SH-SY5Y (cell line): ENCODE measurements around the gene SDK1.

Experiments
- GATA2 ChIP-seq: IDR thresholded peaks from 2 replicates; pipeline ENCODE4 v1.6.1; 2011; ENCODE audit warnings: mild to moderate bottlenecking, low read depth, low read length
- GATA3 ChIP-seq: IDR thresholded peaks from 2 replicates; pipeline ENCODE4 v1.6.1; 2011; ENCODE audit warnings: low read depth, mild to moderate bottlenecking, low read length, moderate library complexity

DNA sequence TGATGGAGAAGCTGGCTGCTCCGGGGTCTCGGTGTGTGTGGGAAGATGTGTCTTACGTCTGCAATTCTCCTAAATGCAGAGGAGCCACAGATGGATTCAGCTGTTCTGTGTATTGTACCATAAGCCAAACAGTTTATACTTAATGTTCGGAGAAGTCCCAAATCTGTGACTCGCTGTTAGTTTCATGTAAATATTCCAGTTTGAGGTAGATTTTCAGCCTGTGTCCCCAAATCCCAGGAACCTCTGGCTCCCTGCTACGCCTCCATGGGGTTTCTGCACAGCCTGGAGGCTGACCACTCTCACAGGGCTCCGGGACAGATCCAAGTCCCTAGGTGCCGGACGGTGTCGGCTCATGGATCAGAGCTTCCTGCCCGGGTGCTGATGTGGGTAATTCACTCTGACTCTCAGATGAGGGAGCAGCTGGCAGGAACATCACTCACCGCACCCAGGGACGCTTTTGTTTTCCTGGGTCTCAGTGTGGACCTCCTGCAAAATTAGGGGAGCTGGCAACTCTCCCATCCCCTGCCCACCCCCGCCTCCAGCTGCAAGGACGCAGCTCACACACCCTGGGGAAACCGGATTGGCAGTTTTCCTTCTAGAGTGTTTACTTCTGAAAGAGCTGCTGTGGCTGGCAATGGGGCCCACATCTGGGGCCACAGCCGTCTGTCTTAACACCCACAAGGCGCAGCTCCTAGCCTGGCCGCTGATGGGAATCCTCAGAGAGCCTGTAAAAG lies 960.0 kb downstream of the SDK1 start:
- no peak for TF ChIP-seq GATA2
- TF ChIP-seq GATA3: no peak
